Measurements from ENCODE around the gene NEURL1. TPM values are rescaled to one million over a fixed set of nuclear protein-coding genes. Genes with fewer than 3 reads are reported as not detected.
A peak's percentile ranks its signal among the peaks of the same experiment; 100 is the strongest.

Gene NEURL1
- total RNA-seq, 3 donors from 2014 or later: 15.9 to 68.7 (median 42.9) TPM

- Histone ChIP-seq H3K4me3 (no peak overlapping the region), H3K4me1 (ENCODE audit: low read depth) (peaks cover 11% of the 10 kb centered on the region), H3K9me3 (no peaks in the 10 kb centered on the region), H3K36me3 (ENCODE audit: low read depth) (no peaks in the 10 kb centered on the region)
- TF ChIP-seq CTCF (IDR thresholded peaks at IDR 0.05): no peak
- ATAC-seq (peak; percentile 0), DNase-seq (no peak)
- intact Hi-C loops (cut with DNase I, micrococcal nuclease): no loop called here
Measured at GRCh38 chr10:103512166-103512565, 18.7 kb downstream of the NEURL1 start.

GRCh38 chr10:103512591-103513379 is 19.3 kb downstream of the NEURL1 start:
- intact Hi-C loops (cut with DNase I, micrococcal nuclease): no loop called here
- no peak for TF ChIP-seq CTCF (IDR thresholded peaks at IDR 0.05)
- peak; percentile 49 to 74 (median 61) for DNase-seq
- Histone ChIP-seq H3K4me1 (ENCODE audit: low read depth) (peaks cover 11% of the 10 kb centered on the region), H3K9me3 (no peaks in the 10 kb centered on the region), H3K4me3 (no peak overlapping the region), H3K36me3 (ENCODE audit: low read depth) (no peaks in the 10 kb centered on the region)
- ATAC-seq: peak; percentile 81

GRCh38 chr10:103513380-103514060 is 20.0 kb downstream of the NEURL1 start:
- intact Hi-C loops (cut with DNase I, micrococcal nuclease): no loop called here
- DNase-seq (peak in 2 of 3 donors; percentile 45 to 57), ATAC-seq (peak; percentile 51)
- Histone ChIP-seq H3K4me3 (no peak overlapping the region), H3K9me3 (no peaks in the 10 kb centered on the region), H3K4me1 (ENCODE audit: low read depth) (peaks cover 11% of the 10 kb centered on the region), H3K36me3 (ENCODE audit: low read depth) (no peaks in the 10 kb centered on the region)
- TF ChIP-seq CTCF (IDR thresholded peaks at IDR 0.05): no peak

GRCh38 chr10:103514244-103514643 is 20.7 kb downstream of the NEURL1 start:
- H3K4me3 ChIP-seq: no peak overlapping the region
- intact Hi-C loops (cut with DNase I, micrococcal nuclease): no loop called here
- peaks cover 11% of the 10 kb centered on the region for H3K4me1 ChIP-seq (ENCODE audit: low read depth)
- H3K9me3 ChIP-seq: no peaks in the 10 kb centered on the region
- DNase-seq (no peak), ATAC-seq (no peak)
- no peak for TF ChIP-seq CTCF (IDR thresholded peaks at IDR 0.05)
- H3K36me3 ChIP-seq (ENCODE audit: low read depth): no peaks in the 10 kb centered on the region

GRCh38 chr10:103517234-103518085 is 24.0 kb downstream of the NEURL1 start:
- peaks cover 11% of the 10 kb centered on the region for H3K4me1 ChIP-seq (ENCODE audit: low read depth)
- intact Hi-C loops (cut with DNase I, micrococcal nuclease): no loop called here
- H3K4me3 ChIP-seq: no peak overlapping the region
- ATAC-seq (no peak), DNase-seq (no peak)
- no peak for TF ChIP-seq CTCF (IDR thresholded peaks at IDR 0.05)
- H3K9me3 ChIP-seq: no peaks in the 10 kb centered on the region
- H3K36me3 ChIP-seq (ENCODE audit: low read depth): no peaks in the 10 kb centered on the region
